Suprapubic skin (tissue), 3 donors: ENCODE data around the gene SLC2A4.
"Not testable (repeated sequence)": the region's sequence is repeated elsewhere in the genome, so short reads cannot be mapped to it uniquely, and the experiment has no call there.

ENCODE experiments used
- CTCF ChIP-seq, 2 donors: fragments of 200-600 bp in 1 of 2; fragments of 450-650 bp in 1 of 2; sonication (generic) in 1 of 2; IDR thresholded peaks; one replicate each; pipeline ENCODE4 v1.5.1; 2016 to 2019; ENCODE audit warnings: antibody characterized with exemption in 2 of 2, mild to moderate bottlenecking in 1 of 2, moderate library complexity in 1 of 2
- EP300 ChIP-seq: sonication (generic); formaldehyde crosslinking; IDR thresholded peaks from one replicate; pipeline ENCODE4 v1.6.1; 2017; ENCODE audit warnings: antibody characterized with exemption
- POLR2A ChIP-seq, 2 donors: fragments of 450-650 bp; IDR thresholded peaks; one replicate each; pipeline ENCODE4 v1.6.1; 2017; ENCODE audit warnings: antibody characterized with exemption in 2 of 2, mild to moderate bottlenecking in 2 of 2, moderate library complexity in 2 of 2

- not testable (repeated sequence) for TF ChIP-seq CTCF (IDR thresholded peaks at IDR 0.05); EP300; POLR2A (IDR thresholded peaks at IDR 0.05)
Measured at GRCh38 chr17:7332600-7333069, 51.1 kb downstream of the SLC2A4 start.
